Amniotic epithelial cell (primary cell): ENCODE measurements around the gene NME9.

ENCODE experiments used
- DNase-seq: peaks from one replicate; pipeline ENCODE4 v3.0.0-alpha.2; 2010; ENCODE audit warnings: low read depth

Gene NME9

DNA sequence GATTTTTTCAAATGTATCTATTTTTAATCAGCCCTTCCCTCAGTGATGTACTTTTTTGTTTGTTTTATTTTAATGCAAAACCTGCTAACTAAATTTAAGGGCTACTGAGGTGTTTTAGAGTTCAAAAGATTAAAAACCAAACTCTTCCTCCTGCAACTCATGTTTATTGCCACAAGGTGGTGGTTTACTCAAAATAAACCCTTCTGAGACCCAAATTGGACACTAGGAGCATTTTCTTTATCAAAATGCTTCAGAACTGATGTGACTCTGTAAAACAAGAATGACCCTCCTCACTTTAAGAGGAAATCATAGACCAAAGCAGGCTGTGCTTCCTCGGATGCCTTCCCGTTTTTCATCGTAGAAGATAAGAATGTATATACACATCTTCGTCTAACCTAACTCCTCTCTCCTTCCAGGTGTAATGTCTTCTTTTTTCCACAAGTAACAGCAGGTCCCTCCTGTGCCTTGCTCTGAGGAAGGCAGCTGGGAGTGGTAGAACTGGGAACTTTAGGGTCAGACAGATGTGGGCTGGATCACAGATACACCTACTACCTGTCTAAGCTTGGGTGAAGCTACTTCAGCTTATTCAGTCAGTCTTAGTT, 2.9 kb upstream of the NME9 start:
- DNase-seq, result peak; percentile 43

DNA sequence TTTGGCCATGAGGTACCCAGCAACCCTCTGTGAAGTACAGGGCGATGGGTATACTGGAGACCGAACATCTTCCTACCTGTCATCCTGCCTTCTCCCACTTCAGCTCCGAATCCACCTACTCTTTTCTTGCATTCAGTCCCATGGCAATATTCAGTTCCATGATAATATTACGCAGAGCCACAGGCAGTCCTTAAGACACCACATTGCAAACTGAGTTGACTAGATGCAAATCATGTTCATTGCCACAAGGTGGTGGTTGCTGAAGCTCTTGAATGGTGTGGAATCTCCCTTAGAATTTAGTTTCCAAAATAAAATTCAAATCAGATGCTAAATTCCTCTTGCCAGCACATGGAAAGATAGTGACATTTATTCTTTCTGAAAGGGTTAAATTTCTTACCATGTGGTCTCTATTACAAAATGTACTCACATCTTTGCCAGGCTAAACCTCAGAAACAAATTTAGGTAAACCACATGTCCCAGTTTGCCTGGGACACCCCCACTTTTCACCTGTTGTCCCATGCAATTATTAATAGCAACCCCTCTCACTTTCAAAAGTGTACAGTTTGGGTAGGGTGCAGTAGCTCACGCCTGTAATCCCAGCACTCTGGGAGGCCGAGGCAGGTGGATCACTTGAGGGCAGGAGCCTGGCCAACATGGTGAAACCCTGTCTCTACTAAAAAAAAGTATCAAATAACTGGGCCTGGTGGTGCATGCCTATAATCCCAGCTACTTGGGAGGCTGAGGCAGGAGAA, 1.7 kb upstream of the NME9 start:
- no peak for DNase-seq

- DNase-seq, result no peak
Measured at GRCh38 chr3:138329984-138330293, 288 bp upstream of the NME9 start.

GRCh38 chr3:138328341-138328740, 1.3 kb downstream of the NME9 start:
- peak; percentile 84 for DNase-seq

DNA sequence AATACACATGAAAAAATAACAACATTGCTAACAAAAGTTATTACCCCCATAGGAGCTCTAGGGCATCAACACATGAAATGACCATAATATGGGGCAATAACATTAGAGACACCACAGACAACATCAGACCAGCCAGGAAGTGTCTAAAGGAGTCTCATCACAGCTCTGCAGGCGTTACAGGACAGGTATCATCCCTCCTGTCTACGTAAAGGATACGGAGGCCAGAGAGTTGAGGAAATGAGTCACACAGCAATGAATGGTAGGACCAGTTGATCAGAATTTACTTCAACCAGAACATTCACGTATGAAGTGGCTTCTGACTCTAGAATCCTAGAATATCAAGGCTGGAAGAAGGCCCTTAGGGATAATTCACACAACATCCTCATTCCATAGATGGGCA, 1.8 kb downstream of the NME9 start:
- DNase-seq, result no peak

DNA sequence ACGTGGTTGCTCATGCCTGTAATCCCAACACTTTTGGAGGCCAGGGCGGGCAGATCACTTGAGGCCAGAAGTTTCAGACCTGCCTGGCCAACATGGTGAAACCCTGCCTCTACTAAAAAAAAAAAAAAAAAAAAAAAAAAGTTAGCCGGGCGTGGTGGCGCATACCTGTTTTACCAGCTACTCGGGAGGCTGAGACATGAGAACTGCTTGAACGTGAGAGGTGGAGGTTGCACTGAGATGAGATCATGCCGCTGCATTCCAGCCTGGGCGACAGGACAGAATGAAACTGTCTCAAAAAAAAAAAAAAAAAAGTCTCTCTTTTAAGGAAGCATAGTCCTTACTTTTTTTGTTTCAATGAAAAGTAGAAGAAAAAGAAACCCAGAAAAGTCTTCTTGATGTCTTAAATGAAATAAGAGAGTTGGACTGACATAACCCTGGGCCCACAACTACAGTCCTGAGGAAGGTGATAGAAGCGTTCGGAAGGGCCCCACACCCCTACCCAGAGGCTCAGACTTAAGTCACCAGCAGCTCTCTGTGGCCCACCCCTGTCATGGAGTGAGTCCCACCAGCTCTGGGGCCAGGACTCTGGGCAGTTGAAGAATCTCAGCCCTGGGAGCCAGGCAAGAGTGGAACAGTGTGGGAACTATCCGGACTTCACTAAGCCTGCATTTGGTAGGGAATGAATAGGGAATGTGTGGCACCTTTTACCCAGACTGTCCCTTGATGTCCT, 2.6 kb downstream of the NME9 start:
- no peak for DNase-seq

DNA sequence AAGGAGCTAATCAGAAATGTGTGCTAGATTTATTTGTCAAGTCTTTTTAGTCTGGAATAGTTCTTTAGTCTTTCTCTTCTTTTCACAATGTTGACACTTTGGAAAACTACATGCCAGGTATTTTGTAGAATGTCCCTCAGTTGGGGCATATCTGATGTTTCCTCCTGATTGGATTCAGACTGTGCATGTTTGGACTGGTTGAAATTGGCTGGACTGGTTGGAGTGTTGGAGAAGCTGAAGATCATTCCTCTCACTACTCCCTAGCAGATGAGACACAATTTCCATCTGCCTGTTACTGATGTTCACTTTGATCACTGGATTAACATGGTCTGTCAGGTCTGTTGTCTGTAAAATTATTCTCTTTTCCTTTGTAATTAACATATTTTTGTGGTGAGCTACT, 3.7 kb downstream of the NME9 start:
- no peak for DNase-seq

DNA sequence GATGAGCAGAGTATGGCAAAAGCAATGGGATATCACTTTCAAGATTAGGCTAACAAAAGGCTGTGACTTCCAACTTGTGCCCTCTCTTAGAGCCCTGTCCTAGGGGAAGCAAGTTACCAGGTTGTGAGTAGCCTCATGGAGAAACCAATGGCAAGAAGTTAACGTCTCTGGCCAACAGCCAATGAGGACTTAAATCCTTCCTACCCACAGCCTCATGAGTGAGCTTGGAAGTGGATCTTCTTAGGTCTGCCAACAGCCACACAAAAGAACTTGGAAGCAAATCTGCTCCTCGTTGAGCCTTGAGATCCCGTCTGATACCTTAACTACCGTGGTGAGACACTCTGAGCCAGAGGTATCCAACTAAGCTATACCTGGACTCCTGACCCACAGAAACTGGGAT, 5.7 kb downstream of the NME9 start:
- DNase-seq, result no peak

DNA sequence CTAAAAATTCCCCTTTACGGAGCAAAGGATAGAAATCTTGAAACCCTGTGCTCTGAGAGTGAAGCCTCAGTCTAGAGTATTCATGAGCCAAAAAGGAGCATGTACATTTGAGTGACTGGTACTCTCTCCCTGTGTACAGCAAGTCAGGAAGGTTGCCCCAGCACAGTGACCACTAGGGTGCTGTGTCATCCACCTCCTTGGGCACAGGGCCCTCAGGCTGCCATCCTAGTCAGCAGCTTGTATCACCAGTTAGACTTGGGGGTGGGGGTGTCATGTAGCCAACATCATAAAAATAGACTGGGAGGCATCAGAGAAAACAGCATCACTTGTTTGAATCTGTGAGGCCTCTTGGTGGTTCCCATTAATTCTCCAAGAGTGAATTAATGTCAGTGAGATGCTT, 12.0 kb downstream of the NME9 start:
- no peak for DNase-seq

- DNase-seq, result no peak
Measured at GRCh38 chr3:138314751-138315150, 14.9 kb downstream of the NME9 start.

DNA sequence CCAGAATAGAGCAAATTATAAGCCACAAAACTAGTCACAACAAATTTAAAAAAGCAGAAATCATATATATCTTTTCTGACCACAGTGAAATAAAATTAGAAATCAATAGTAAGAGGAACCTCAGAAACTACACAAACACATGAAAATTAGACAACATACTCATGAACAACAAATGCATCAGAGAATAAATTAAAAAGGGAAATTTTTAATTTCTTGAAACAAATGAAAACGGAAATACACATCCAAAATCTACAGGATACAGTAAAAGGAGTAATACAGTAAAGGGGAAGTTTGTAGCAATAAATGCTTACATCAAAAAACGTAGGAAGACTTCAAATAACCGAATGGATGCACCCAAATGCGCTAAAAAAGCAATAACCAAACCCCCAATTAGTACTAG, 19.2 kb downstream of the NME9 start:
- no peak for DNase-seq

DNA sequence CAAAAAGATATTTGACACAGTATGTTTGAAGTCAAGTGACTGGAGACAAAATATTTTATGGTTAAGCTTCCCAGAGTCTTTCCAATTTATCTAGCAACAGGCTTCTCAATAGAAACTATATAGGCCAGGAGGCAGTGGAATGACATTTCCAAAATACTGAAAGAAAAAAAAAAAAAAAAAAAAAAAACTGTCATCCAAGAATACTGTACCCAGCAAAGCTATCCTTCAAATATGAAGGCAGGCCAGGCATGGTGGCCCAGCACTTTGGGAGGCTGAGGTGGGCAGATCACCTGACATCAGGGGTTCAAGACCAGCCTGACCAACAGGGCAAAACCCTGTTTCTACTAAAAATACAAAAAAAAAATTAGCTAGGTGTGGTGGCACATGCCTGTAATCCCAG, 20.9 kb downstream of the NME9 start:
- DNase-seq, result no peak

DNA sequence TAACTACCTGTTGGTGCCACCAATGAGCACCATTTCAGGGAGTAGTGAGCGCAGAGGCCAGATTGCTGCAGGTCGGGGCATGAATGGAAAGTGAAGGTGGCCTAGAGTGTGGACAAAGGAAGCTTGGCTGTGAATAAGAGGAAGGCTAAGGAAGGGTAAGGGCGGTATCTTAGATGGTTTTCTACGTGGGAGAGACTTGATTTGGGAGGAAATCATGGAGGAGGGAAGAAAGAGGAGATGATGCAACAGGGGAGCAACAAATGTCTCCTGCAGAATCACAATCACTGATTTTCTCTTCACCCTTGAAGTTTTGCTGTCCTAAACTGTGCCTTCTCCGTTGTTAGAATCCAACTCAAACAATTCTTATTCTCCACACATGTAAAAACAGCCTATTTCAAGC, 21.8 kb downstream of the NME9 start:
- DNase-seq, result no peak

GRCh38 chr3:138303474-138303873, 26.2 kb downstream of the NME9 start:
- no peak for DNase-seq

GRCh38 chr3:138300647-138301046, 29.0 kb downstream of the NME9 start:
- no peak for DNase-seq

- DNase-seq, result no peak
Measured at GRCh38 chr3:138297876-138298275, 31.8 kb downstream of the NME9 start.

DNA sequence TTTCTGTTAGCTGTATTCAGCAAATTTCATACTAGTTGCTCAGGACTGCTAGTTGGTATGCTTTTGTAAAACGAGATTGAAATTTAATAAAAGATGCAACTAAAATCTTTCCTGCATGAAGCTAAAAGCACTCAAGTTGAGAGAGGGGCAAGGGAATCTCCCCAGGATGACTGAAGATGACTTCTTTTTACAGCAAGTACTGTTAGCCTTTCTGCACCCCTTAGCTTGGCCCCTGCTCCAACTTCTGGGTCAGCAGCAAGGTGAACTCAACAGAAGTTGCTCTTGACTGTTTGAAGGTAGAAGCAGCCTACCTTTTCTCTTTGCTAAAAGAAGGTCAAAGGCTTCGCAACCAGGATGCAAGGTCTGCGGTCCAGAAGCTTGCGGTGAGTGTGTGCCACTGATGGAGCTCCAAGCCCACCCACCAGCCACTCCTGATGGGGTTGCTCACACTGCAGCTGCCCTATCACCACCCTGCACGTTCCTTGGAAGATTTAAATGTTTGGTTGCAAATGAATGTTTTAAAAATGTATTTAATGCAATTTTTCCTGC, 32.5 kb downstream of the NME9 start:
- DNase-seq, result no peak

- no peak for DNase-seq
Measured at GRCh38 chr3:138296639-138297038, 33.0 kb downstream of the NME9 start.

GRCh38 chr3:138289701-138290100, 40.0 kb downstream of the NME9 start:
- no peak for DNase-seq

DNA sequence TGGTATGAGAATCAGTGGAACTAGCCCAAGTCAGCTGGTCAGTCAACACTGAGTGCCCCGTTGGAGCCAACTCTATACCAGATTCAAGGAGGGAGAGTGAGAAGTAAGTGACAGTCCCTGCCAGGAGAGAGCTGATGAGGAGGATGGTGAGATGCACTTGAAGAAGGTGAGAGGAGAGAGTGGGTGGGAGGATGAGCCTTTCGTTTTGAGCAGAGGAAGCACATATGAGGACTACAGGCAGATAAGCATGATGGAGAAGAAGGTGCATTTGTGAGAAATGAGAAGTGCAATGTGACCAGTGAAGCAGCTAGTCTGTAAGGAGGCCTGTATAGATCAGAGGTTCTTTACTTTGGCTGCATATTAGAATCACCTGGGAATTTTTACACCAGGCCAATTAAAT, 40.4 kb downstream of the NME9 start:
- DNase-seq, result no peak

DNA sequence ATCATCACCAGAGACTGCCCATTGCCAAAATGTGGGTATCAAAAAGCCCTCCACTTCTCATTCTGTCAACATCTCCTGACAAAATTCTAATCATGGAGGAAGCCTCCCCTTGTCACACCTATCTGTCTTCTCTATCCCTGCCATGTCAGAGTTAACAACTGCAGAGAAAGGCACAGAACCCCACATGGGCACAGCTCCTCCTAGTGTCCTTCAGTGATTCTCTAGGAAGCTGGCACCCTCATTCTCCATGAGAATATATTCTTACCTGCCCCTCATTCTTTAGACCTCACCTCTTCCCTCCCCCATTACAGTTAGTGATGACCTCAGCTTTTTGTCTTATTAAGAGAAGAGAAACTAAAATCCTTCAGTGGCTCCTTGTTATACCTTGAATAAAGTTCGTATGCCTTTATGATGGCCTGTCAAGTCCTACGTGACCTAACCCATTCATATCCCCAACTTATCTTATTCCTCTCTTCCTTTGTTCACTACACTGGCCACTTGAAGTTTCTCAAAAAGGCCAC, 44.6 kb downstream of the NME9 start:
- DNase-seq, result no peak

GRCh38 chr3:138284079-138284478, 45.6 kb downstream of the NME9 start:
- DNase-seq, result no peak

- no peak for DNase-seq
Measured at GRCh38 chr3:138282836-138283235, 46.8 kb downstream of the NME9 start.
